NCI-H2227 (cell line): Measurements from ENCODE around the gene PTPRD.

ENCODE experiments used
- DNase-seq: peaks from one replicate; lab custom pipeline; 2025; ENCODE audit not compliant: unreplicated experiment; lab: John Stamatoyannopoulos, UW

Gene PTPRD

GRCh38 chr9:9645006-9645405 lies 967.8 kb downstream of the PTPRD start:
- DNase-seq = no peak

- DNase-seq = no peak
These were observed 981.5 kb downstream of the PTPRD start for GRCh38 chr9:9631284-9631683.

GRCh38 chr9:9625248-9625647 lies 987.6 kb downstream of the PTPRD start:
- DNase-seq = no peak

GRCh38 chr9:9623506-9623905 lies 989.3 kb downstream of the PTPRD start:
- DNase-seq = no peak

GRCh38 chr9:9621355-9621940 lies 991.4 kb downstream of the PTPRD start:
- no peak for DNase-seq

GRCh38 chr9:9620736-9621135 lies 992.1 kb downstream of the PTPRD start:
- no peak for DNase-seq

- no peak for DNase-seq
These were observed 997.7 kb downstream of the PTPRD start for GRCh38 chr9:9615086-9615485.

- no peak for DNase-seq
These were observed 998.2 kb downstream of the PTPRD start for GRCh38 chr9:9614607-9615006.

- no peak for DNase-seq
These were observed 1000.0 kb downstream of the PTPRD start for GRCh38 chr9:9612755-9613154.

- DNase-seq = no peak
These were observed 1000.5 kb downstream of the PTPRD start for GRCh38 chr9:9612270-9612669.

GRCh38 chr9:9605681-9606080 lies 1007.1 kb downstream of the PTPRD start:
- DNase-seq = no peak

- DNase-seq = no peak
These were observed 1009.5 kb downstream of the PTPRD start for GRCh38 chr9:9603345-9603744.

GRCh38 chr9:9598723-9599122 lies 1014.1 kb downstream of the PTPRD start:
- no peak for DNase-seq

GRCh38 chr9:9592104-9592503 lies 1020.7 kb downstream of the PTPRD start:
- DNase-seq = no peak

GRCh38 chr9:9585920-9586319 lies 1026.9 kb downstream of the PTPRD start:
- no peak for DNase-seq

- DNase-seq = no peak
These were observed 1038.7 kb downstream of the PTPRD start for GRCh38 chr9:9574080-9574479.

GRCh38 chr9:9565700-9566099 lies 1047.1 kb downstream of the PTPRD start:
- DNase-seq = no peak

- no peak for DNase-seq
These were observed 1049.0 kb downstream of the PTPRD start for GRCh38 chr9:9563817-9564216.

GRCh38 chr9:9560382-9561035 lies 1052.3 kb downstream of the PTPRD start:
- no peak for DNase-seq

GRCh38 chr9:9558907-9559306 lies 1053.9 kb downstream of the PTPRD start:
- no peak for DNase-seq

GRCh38 chr9:9557804-9558334 lies 1054.9 kb downstream of the PTPRD start:
- DNase-seq = no peak

GRCh38 chr9:9556865-9557803 lies 1055.7 kb downstream of the PTPRD start:
- DNase-seq = no peak
